ENCODE measurements around the gene TRIM59. TPM values are rescaled to one million over a fixed set of nuclear protein-coding genes. Genes with fewer than 3 reads are reported as not detected.

TRIM59 gene
- total and polyA plus RNA-seq, 10 of the 15 experiments (the other 5 are each of a cell fraction or from before 2014, with no cell fraction given), result 14.4 to 105 (median 33.3) TPM

GRCh38 chr3:160401291-160402095 lies 48.1 kb downstream of the TRIM59 start:
- H3K27me3 ChIP-seq (replicated peaks in 1 of 2; ENCODE audit: control insufficient read depth in 2 of 2, insufficient read depth in 2 of 2, low read length in 1 of 2), result no peaks in the 10 kb centered on the region
- DNase-seq (ENCODE audit: low read depth, low spot score) (no peak), FAIRE-seq (no peak), ATAC-seq (peak; percentile 11; the same call in 2 of the 3 replicates)
- SMC1A ChIA-PET (ENCODE audit: uncharacterized antibody, unreplicated experiment), result interaction anchor here (1.2 to 5.0 kb wide), 5 partner anchors 8 to 48 kb away, joined by 3 to 33 read pairs (median 6); partner anchors contain the start of gene TRIM59
- TF ChIP-seq EED (IDR thresholded peaks at IDR 0.05; ENCODE audit: low read depth) (no peak), TCF7 (IDR thresholded peaks at IDR 0.05; ENCODE audit: borderline replicate concordance) (no peak), E2F4 (IDR thresholded peaks at IDR 0.05; ENCODE audit: low read depth, low read length) (peak; percentile 49; the same call in 1 of the 2 replicates), USF1 (IDR thresholded peaks at IDR 0.05; ENCODE audit: borderline replicate concordance, extremely low read length, insufficient read depth, low read depth, low read length) (no peak)
- no peaks in the 10 kb centered on the region for H3K9me3 ChIP-seq (replicated peaks; ENCODE audit: control insufficient read depth, insufficient read depth, low read length)
- CTCF ChIA-PET, result interaction anchor here (0.7 to 3.5 kb wide), 5 partner anchors 12 to 516 kb away, joined by 3 to 29 read pairs (median 3); partner anchors contain the start of gene TRIM59
- H3K4me1 ChIP-seq (ENCODE audit: control insufficient read depth, insufficient read depth, low read length), result no peaks in the 10 kb centered on the region
- H3K79me2 ChIP-seq (ENCODE audit: control insufficient read depth, insufficient read depth, low read length), result peaks cover 88% of the 10 kb centered on the region
- WGBS (ENCODE audit: insufficient coverage, insufficient replicate concordance, low lambda C conversion rate, missing lambda C conversion rate), result 2% methylated on average over 16 of the region's 16 CpGs
- peak overlapping the region; percentile 83 for H3K4me2 ChIP-seq (ENCODE audit: control insufficient read depth, insufficient read depth)
- peak overlapping the region; percentile 99 for H3K4me3 ChIP-seq
- peak overlapping the region; percentile 98 for H3K9ac ChIP-seq (ENCODE audit: control insufficient read depth, insufficient read depth, low read length)
- H2AFZ ChIP-seq (ENCODE audit: control insufficient read depth, low read depth, low read length), result no peak overlapping the region; the same call in 1 of the 2 replicates
- intact Hi-C loops (cut with micrococcal nuclease; ENCODE audit: unreplicated experiment), result loop anchor here (5.0 kb wide), 1 partner anchor 389 kb away; no protein-coding TSS in a partner anchor
- in situ Hi-C loops (cut with MboI), result no loop called here
- peak overlapping the region; percentile 90 for H3K27ac ChIP-seq (ENCODE audit: control insufficient read depth, insufficient read depth)
- TSS peak; percentile 54 for BruUV-seq (replicated peaks)
- RAD21 ChIA-PET (ENCODE audit: unreplicated experiment), result interaction anchor here (1.3 to 2.7 kb wide), 3 partner anchors 9 to 48 kb away, joined by 4 to 14 read pairs (median 4); partner anchors contain the start of gene TRIM59
- H3K36me3 ChIP-seq (ENCODE audit: control insufficient read depth in 2 of 2, insufficient read depth in 2 of 2, low read length in 1 of 2), result no peaks in the 10 kb centered on the region; a peak in 1 of 4 replicates
- no peaks in the 10 kb centered on the region for H4K20me1 ChIP-seq (ENCODE audit: control insufficient read depth, insufficient read depth)
- POLR2A ChIA-PET, result interaction anchor here (0.6 to 1.4 kb wide), 6 partner anchors 10 to 97 kb away, joined by 3 to 11 read pairs (median 4); partner anchors contain the start of gene TRIM59
